Measurements from ENCODE around the gene JHY. TPM values are rescaled to one million over a fixed set of nuclear protein-coding genes. Genes with fewer than 3 reads are reported as not detected.

Gene JHY
- polyA plus RNA-seq, 6 donors from 2014 or later = 1.4 to 2.7 (median 2.6) TPM; not detected in 1

- H3K36me3 Mint-ChIP-seq = no peaks in the 10 kb centered on the region
- H3K4me1 Mint-ChIP-seq = peaks cover 0 to 4% (median 0%) of the 10 kb centered on the region in 3 donors
- no peak for DNase-seq
- no peak overlapping the region for H3K4me3 Mint-ChIP-seq
- no peaks in the 10 kb centered on the region for H3K27me3 Mint-ChIP-seq
- no peak for ATAC-seq (ENCODE audit: low read depth in 2 of 2)
- no peak overlapping the region for H3K27ac Mint-ChIP-seq
- H3K9me3 Mint-ChIP-seq = no peaks in the 10 kb centered on the region
These were observed 40.7 kb downstream of the JHY start for GRCh38 chr11:122923302-122923701.

- no peak overlapping the region for H3K27ac Mint-ChIP-seq
- H3K4me3 Mint-ChIP-seq = no peak overlapping the region
- H3K4me1 Mint-ChIP-seq = no peaks in the 10 kb centered on the region
- peaks cover 7 to 11% of the 10 kb centered on the region in 2 donors for H3K36me3 Mint-ChIP-seq
- no peak for DNase-seq
- ATAC-seq (ENCODE audit: low read depth in 2 of 2) = no peak
- peaks cover 0 to 4% (median 0%) of the 10 kb centered on the region in 3 donors for H3K27me3 Mint-ChIP-seq
- H3K9me3 Mint-ChIP-seq = no peaks in the 10 kb centered on the region
These were observed 49.0 kb downstream of the JHY start for GRCh38 chr11:122931510-122931909.

- H3K4me1 Mint-ChIP-seq = no peaks in the 10 kb centered on the region
- no peak for DNase-seq
These were observed 50.9 kb downstream of the JHY start for GRCh38 chr11:122933416-122933815.

GRCh38 chr11:122937983-122938382 lies 55.4 kb downstream of the JHY start:
- H3K4me1 Mint-ChIP-seq = no peaks in the 10 kb centered on the region
- peaks cover 4 to 7% of the 10 kb centered on the region in 2 donors for H3K36me3 Mint-ChIP-seq
- no peak overlapping the region for H3K4me3 Mint-ChIP-seq
- H3K9me3 Mint-ChIP-seq = no peaks in the 10 kb centered on the region
- no peak for DNase-seq
- ATAC-seq (ENCODE audit: low read depth in 2 of 2) = no peak
- no peak overlapping the region for H3K27ac Mint-ChIP-seq
- no peaks in the 10 kb centered on the region for H3K27me3 Mint-ChIP-seq

More at GRCh38 chr11:122933416-122933815, 50.9 kb downstream of the JHY start:
- ATAC-seq (ENCODE audit: low read depth in 2 of 2) = no peak
- Mint-ChIP-seq H3K27ac (no peak overlapping the region), H3K36me3 (peaks cover 7 to 11% of the 10 kb centered on the region in 2 donors), H3K4me3 (no peak overlapping the region), H3K27me3 (peaks cover 0 to 4% (median 0%) of the 10 kb centered on the region in 3 donors), H3K9me3 (no peaks in the 10 kb centered on the region)

GRCh38 chr11:122938557-122938956 lies 56.0 kb downstream of the JHY start:
- H3K27me3 Mint-ChIP-seq = no peaks in the 10 kb centered on the region
- no peak overlapping the region for H3K4me3 Mint-ChIP-seq
- H3K27ac Mint-ChIP-seq = no peak overlapping the region
- no peak for DNase-seq
- H3K9me3 Mint-ChIP-seq = no peaks in the 10 kb centered on the region
- ATAC-seq (ENCODE audit: low read depth in 2 of 2) = no peak
- peaks cover 4 to 7% of the 10 kb centered on the region in 2 donors for H3K36me3 Mint-ChIP-seq
- H3K4me1 Mint-ChIP-seq = no peaks in the 10 kb centered on the region

GRCh38 chr11:122951211-122951610 lies 68.7 kb downstream of the JHY start:
- Mint-ChIP-seq H3K27ac (no peak overlapping the region), H3K4me1 (peaks cover 0 to 7% (median 2%) of the 10 kb centered on the region in 3 donors), H3K9me3 (peaks cover 0 to 2% (median 0%) of the 10 kb centered on the region in 7 donors), H3K27me3 (peaks cover 0 to 11% (median 0%) of the 10 kb centered on the region in 3 donors), H3K4me3 (no peak overlapping the region), H3K36me3 (peaks cover 8 to 16% of the 10 kb centered on the region in 2 donors)
- ATAC-seq (ENCODE audit: low read depth in 2 of 2) (no peak), DNase-seq (no peak)

- H3K27me3 Mint-ChIP-seq = no peaks in the 10 kb centered on the region
- H3K9me3 Mint-ChIP-seq = no peaks in the 10 kb centered on the region
- no peaks in the 10 kb centered on the region for H3K4me1 Mint-ChIP-seq
- DNase-seq = no peak
- no peak overlapping the region for H3K4me3 Mint-ChIP-seq
- ATAC-seq (ENCODE audit: low read depth in 2 of 2) = no peak
- no peak overlapping the region for H3K27ac Mint-ChIP-seq
- no peaks in the 10 kb centered on the region for H3K36me3 Mint-ChIP-seq
These were observed 71.9 kb downstream of the JHY start for GRCh38 chr11:122954455-122954854.

- Mint-ChIP-seq H3K4me3 (no peak overlapping the region), H3K36me3 (no peaks in the 10 kb centered on the region), H3K4me1 (no peaks in the 10 kb centered on the region), H3K27ac (no peak overlapping the region), H3K9me3 (peaks cover 0 to 13% (median 3%) of the 10 kb centered on the region in 7 donors), H3K27me3 (peaks cover 41 to 44% (median 43%) of the 10 kb centered on the region in 3 donors)
- no peak for DNase-seq
- no peak for ATAC-seq (ENCODE audit: low read depth in 2 of 2)
These were observed 81.4 kb downstream of the JHY start for GRCh38 chr11:122963961-122964360.

GRCh38 chr11:122976061-122976733 lies 93.6 kb downstream of the JHY start:
- peaks cover 3 to 16% (median 5%) of the 10 kb centered on the region in 7 donors for H3K9me3 Mint-ChIP-seq
- peak overlapping the region in 3 of 8 donors; percentile 33 to 75 (median 36) for H3K4me3 Mint-ChIP-seq
- H3K27me3 Mint-ChIP-seq = peaks cover 70 to 84% (median 71%) of the 10 kb centered on the region in 3 donors
- H3K27ac Mint-ChIP-seq = no peak overlapping the region
- no peak for DNase-seq
- ATAC-seq (ENCODE audit: low read depth in 2 of 2) = no peak
- peaks cover 13 to 30% (median 26%) of the 10 kb centered on the region in 3 donors for H3K4me1 Mint-ChIP-seq
- H3K36me3 Mint-ChIP-seq = peaks cover 0 to 7% of the 10 kb centered on the region in 2 donors

- peaks cover 3 to 21% (median 5%) of the 10 kb centered on the region in 7 donors for H3K9me3 Mint-ChIP-seq
- H3K4me3 Mint-ChIP-seq = peak overlapping the region in 6 of 8 donors; percentile 3 to 75 (median 34)
- peaks cover 0 to 7% of the 10 kb centered on the region in 2 donors for H3K36me3 Mint-ChIP-seq
- DNase-seq (no peak), ATAC-seq (ENCODE audit: low read depth in 2 of 2) (no peak)
- H3K27ac Mint-ChIP-seq = peak overlapping the region in 1 of 6 donors; percentile 93
- H3K27me3 Mint-ChIP-seq = peaks cover 69 to 88% (median 77%) of the 10 kb centered on the region in 3 donors
- peaks cover 13 to 36% (median 31%) of the 10 kb centered on the region in 3 donors for H3K4me1 Mint-ChIP-seq
These were observed 94.3 kb downstream of the JHY start for GRCh38 chr11:122976734-122977469.

GRCh38 chr11:122977470-122978298 lies 95.1 kb downstream of the JHY start:
- Mint-ChIP-seq H3K9me3 (peaks cover 4 to 21% (median 5%) of the 10 kb centered on the region in 7 donors), H3K27me3 (peaks cover 77 to 94% (median 85%) of the 10 kb centered on the region in 3 donors), H3K4me3 (peak overlapping the region in 4 of 8 donors; percentile 0 to 67 (median 16)), H3K4me1 (peaks cover 13 to 36% (median 31%) of the 10 kb centered on the region in 3 donors), H3K36me3 (peaks cover 2 to 13% of the 10 kb centered on the region in 2 donors), H3K27ac (peak overlapping the region in 1 of 6 donors; percentile 76)
- no peak for DNase-seq
- ATAC-seq (ENCODE audit: low read depth in 2 of 2) = no peak

- Mint-ChIP-seq H3K9me3 (peaks cover 5 to 21% (median 5%) of the 10 kb centered on the region in 7 donors), H3K4me1 (peaks cover 13 to 39% (median 32%) of the 10 kb centered on the region in 3 donors), H3K27me3 (peaks cover 79 to 94% (median 90%) of the 10 kb centered on the region in 3 donors), H3K4me3 (peak overlapping the region in 5 of 8 donors; percentile 0 to 72 (median 3)), H3K27ac (peak overlapping the region in 2 of 6 donors; percentile 59 to 76), H3K36me3 (peaks cover 4 to 17% of the 10 kb centered on the region in 2 donors)
- ATAC-seq (ENCODE audit: low read depth in 2 of 2) (no peak), DNase-seq (no peak)
These were observed 95.7 kb downstream of the JHY start for GRCh38 chr11:122978299-122978620.

Measured in naive B cell (primary cell).